ENCODE data around the gene LRFN2.

The LRFN2 gene

GRCh38 chr6:40377173-40377806, 209.9 kb downstream of the LRFN2 start:
- DNase-seq (ENCODE audit: low spot score), result no peak

- no peak for DNase-seq (ENCODE audit: low spot score)
Measured at GRCh38 chr6:40376113-40376650, 211.0 kb downstream of the LRFN2 start.

DNA sequence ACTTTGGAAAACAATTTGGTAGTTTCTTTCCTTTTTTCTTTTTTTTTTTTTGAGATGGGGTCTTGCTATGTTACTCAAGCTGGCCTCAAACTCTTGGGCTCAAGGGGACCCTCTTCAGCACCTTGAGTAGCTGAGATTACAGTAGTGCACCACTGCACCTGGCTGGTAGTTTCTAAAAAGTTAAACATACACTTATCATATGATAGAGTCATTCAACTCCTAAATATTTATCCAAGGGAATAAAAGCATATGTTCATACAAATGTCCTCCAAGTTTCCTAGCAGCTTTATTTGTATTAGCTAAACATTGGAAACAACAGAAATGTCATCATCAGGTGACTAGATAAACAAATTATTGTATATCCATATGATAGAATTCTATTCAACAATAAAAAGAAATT, 213.9 kb downstream of the LRFN2 start:
- DNase-seq (ENCODE audit: low spot score), result no peak

DNA sequence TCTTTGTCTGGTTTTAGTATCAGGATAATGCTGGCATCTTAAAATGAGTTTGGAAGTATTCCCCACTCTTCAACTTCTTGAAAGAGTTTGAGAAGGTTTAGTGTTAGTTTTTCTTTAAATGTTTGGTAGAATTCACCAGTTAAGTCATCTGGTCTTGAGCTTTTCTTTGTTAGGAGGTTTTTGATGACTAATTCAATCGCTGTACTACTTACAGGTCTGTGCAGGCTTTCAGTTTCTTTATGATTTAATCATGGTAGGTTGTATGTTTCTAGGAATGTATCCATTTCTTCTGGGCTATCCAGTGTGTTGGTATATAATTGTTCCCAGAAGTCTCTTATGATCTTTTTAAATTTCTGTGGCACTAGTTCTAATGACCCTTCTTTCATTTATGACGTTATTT, 215.5 kb downstream of the LRFN2 start:
- no peak for DNase-seq (ENCODE audit: low spot score)

DNA sequence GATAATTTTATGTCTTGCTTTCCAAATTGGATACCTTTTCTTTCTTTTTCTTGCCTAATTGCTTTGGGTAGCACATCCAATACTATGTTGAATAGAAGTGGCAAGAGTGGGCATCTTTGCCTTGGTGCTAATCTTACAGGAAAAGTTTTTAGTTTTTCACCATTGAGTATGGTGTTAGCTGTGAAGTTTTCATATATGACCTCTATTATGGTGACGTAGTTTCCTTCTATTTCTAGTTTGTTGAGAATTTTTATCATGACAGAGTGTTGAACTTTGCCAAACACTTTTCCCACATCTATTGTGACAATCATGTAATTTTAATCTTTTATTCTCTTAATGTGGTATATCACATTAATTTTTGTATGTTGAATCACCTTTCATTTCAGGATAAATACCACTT, 216.1 kb downstream of the LRFN2 start:
- DNase-seq (ENCODE audit: low spot score), result no peak

DNA sequence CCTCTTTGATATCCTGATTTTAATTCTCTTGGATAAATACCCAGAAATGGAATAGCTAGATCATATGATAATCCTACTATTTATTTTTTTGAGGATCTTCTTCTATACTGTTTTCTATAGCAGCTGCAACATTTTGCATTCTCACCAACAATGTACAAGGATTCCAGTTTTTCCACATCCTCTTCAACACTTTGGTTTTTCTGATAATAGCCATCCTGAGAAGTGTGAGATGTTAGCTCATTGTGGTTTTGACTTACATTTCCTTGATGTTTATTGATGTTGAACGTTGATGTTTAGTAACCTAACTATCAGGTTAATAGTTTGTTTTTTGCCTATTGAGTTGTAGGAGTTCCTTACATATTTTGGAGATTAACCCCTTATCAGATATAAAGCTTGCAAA, 217.3 kb downstream of the LRFN2 start:
- no peak for DNase-seq (ENCODE audit: low spot score)

- DNase-seq (ENCODE audit: low spot score), result no peak
Measured at GRCh38 chr6:40369042-40369441, 218.1 kb downstream of the LRFN2 start.

GRCh38 chr6:40362859-40363258, 224.3 kb downstream of the LRFN2 start:
- DNase-seq (ENCODE audit: low spot score), result no peak

GRCh38 chr6:40359808-40360207, 227.4 kb downstream of the LRFN2 start:
- DNase-seq (ENCODE audit: low spot score), result no peak

GRCh38 chr6:40358473-40359460, 228.4 kb downstream of the LRFN2 start:
- DNase-seq (ENCODE audit: low spot score), result no peak

DNA sequence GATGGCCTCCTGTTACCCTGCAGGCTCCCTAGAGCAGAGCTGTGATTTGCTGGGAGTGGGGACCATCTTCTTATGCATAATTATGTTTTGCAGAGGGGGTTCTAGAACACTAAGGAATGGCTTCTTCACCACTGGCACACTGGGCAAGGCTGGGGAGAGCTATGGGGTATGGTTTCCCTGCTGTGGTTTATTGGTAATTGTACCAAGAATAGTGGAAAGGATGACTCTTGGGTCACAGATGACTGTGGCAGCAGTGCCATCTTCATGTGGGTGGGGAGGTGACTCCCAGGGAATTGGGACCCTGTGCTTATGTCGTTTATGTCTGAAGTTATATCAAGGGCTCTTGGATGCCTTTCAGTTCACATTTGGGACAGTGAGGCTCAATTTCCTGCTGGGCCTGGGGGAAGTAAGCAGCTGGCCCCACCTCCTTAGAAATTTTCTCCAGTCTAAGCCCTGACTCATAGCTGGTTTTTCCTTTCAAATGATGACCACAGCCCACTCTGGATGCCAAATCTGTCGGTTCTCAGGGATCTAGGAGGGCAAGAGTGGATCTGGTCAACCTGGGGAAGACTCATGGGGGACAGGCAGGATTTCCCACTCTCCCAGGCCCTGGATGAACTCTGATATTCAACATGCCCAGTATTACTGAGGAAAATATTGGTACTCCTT, 230.8 kb downstream of the LRFN2 start:
- no peak for DNase-seq (ENCODE audit: low spot score)

DNA sequence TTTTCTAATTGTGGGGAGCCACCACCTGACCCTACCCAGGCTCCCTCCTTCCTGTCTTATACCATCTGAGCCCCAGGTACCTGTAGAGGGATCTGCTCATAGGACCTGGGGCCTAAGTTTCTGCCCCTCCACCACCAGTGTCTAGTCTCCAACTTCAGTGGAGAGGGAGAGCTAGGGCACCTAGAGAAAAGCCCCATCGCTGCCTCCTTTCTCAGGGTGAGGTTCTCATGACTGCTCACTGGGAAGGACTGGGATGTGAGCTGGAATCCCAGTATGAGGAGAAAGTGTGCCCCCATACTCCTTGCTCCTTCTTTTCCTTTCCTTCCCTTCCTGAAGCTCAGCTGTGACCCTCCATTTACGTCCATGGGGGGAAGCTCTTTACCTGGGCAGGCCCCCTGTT, 231.6 kb downstream of the LRFN2 start:
- DNase-seq (ENCODE audit: low spot score), result no peak

- DNase-seq (ENCODE audit: low spot score), result no peak
Measured at GRCh38 chr6:40355066-40355465, 232.1 kb downstream of the LRFN2 start.

DNA sequence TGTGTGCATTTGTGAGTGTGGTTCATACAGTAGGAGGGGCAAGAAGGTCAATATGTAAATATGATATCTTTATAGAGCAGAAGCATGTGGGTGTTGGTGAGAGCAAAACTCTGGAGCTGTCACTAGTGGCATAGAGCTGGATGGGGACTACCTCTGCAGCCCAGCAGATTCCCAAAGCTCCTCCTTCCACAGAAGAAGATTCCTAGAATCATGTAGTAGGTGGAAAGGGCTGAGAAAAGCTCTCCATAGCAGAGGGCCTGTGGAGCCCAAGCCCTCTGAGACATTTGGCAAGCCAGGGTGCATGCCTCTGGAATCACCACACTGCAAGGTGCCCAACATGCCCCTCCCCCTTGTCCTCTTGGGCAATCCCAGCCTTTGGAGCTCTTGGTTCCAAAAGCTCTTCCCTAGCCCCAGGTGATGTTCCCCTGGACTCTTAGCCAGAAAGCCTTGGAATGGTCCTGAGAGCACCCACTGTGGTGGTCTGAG, 233.2 kb downstream of the LRFN2 start:
- no peak for DNase-seq (ENCODE audit: low spot score)

DNA sequence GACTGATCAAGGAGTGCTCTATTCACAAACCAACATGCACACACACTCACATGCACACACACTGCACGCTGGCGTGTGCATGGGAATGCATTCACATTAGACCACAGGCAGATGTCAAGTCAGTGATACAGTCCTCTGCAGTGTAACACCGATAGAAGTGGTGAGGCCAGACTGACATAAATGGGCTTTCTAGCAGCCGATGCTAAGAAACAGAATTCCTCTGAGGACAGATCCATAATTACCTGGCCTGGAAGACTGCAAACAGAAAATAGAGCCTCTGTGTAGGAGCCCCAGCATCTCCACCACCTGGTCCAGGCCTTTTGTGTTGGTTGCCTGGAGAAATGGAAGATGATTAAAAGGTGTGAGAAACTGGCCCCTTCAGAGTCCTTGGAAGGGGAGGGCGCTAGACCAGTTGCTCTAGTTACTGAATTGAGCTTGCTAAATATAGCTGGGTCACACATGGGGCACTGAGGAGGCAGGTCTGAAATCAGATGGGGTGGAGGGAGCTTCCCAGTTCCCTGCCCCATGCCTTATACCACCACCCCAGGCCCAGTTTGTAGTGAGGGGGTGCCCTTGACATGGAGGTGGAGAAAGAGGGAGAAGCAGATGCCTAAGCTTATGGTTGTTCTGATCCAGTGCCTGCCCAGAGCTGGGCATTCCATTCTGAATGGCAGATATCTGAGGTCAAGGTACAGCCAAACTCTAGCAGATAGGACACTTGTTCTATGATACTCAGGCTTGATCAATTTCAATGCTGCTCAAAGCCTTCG, 233.8 kb downstream of the LRFN2 start:
- no peak for DNase-seq (ENCODE audit: low spot score)

- DNase-seq (ENCODE audit: low spot score), result no peak
Measured at GRCh38 chr6:40352527-40353170, 234.5 kb downstream of the LRFN2 start.

GRCh38 chr6:40352006-40352405, 235.2 kb downstream of the LRFN2 start:
- no peak for DNase-seq (ENCODE audit: low spot score)

DNA sequence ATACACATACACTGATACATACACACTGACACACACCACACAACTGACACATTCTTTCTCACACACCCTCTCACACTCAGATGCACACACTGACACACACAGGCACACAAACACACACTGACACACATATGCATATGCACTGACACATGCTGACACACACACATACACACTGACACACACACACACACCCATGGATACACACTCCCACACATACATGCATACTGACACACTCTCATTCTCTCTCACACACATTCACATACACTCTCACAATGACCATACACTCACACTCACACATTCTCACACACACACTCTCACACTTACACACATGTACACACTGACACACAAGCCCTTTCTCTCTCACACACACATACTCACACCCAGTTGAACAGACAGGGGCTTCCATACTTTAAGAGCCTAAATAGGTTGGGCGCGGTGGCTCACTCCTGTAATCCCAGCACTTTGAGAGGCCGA, 236.4 kb downstream of the LRFN2 start:
- no peak for DNase-seq (ENCODE audit: low spot score)

- DNase-seq (ENCODE audit: low spot score), result no peak
Measured at GRCh38 chr6:40349901-40350746, 237.0 kb downstream of the LRFN2 start.

Measured in COLO829 (cell line).